GM18861 (cell line): ENCODE results near the gene PPIL6.
A peak's percentile ranks its signal among the peaks of the same experiment; 100 is the strongest.

ENCODE experiments used
- ATAC-seq: cut with Tn5 transposase; IDR thresholded peaks from one replicate; pipeline ENCODE4 v1.9.1; 2021; ENCODE audit not compliant: unreplicated experiment

The PPIL6 gene

DNA sequence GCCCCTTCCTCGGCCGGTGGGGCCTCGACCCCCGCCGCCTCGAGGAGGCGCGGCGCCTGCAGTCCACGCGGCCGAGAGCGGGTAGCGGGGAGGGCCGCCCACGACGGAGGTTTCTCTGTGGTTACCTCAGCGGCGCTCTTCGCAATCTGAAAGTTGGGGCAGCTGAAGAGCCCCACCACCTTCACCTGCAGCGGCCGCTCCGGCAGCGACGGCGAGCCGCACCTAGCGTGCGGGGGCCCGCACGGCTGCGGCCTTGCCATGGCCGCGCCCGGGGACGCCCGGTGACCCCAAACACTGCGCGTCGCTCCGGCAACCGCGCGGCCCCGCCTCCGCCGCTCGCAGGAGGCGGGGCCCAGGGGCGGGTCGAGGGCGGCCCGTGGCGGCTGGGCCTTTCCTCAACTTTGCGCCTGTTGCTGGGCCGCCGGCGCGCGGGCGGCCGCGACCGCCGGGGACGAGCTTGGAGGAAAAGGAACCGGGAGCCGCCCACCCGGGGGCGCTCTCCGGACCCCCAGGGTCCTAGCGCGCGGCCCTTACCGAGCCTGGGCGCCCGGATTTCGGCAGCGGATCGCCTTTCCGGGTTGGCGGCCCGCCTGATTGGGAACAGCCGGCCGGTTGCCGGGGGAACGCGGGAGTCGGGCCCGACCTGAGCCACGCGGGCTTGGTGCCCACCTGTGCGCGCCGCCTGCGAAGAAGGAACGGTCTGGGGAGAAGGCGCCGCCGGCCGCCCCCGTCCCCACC is at the start of gene PPIL6, which contains the start of gene SMPD2:
TSS of gene PPIL6 (minus strand) at position 298 of the 738 bp plus-strand sequence. CDS start at position 260, 38 bp downstream.
TSS of gene SMPD2 (plus strand) at position 394 of the 738 bp plus-strand sequence. CDS start 398 bp downstream, outside the sequence.
- ATAC-seq, result peak; percentile 87

- no peak for ATAC-seq
Observed at GRCh38 chr6:109488001-109488400, 47.6 kb upstream of the PPIL6 start.

DNA sequence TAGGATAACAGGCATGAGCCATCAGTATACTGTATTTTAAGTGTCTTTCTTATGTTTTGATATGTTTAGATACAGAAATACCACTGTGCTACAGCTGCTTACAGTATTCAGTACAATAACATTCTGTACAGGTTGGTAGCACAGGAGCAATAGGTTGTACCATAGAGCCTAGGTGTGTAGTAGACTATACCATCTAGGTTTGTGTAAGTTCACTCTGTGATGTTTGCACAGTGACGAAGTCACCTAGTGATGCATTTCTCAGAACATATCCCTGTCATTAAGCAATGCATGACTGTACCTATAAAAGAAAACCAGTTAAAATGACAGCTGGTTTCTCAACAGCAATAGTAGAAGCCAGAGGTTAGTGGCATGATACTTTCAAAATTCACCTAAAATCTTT is 45.6 kb upstream of the PPIL6 start:
- no peak for ATAC-seq

DNA sequence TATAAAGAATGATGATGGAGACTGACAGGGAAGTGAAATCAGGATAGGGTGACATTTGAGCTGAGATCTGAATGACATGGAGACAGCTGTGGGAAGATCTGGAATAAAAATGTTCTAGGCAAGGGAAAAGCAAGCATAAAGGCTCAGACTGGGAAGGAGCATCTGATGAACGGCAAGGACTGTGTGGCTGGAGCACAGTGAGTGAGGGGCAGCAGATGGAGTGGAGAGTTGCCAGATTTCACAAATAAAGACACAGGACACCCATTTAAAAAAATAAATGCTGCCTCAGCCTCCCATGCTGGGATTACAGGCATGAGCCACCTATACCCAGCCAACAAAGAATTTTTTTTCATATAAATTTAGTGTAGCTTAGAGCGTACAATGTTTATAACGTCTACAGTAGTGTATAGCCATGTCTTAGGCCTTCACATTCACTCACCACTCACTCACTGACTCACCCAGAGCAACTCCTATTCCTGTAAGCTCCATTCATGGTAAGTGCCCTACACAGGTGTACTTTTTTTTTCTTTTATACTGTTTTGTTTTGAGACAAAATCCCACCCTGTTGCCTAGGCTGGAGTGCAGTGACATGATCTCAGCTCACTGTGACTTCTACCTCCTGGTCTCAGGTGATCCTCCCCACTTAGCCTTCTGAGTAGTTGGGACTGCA is 45.0 kb upstream of the PPIL6 start:
- ATAC-seq, result no peak

- no peak for ATAC-seq
Observed at GRCh38 chr6:109484122-109484521, 43.7 kb upstream of the PPIL6 start.

- ATAC-seq, result no peak
Observed at GRCh38 chr6:109483735-109484057, 43.3 kb upstream of the PPIL6 start.

GRCh38 chr6:109482905-109483734 is 42.7 kb upstream of the PPIL6 start, which contains the start of gene ZBTB24:
TSS of gene ZBTB24 (minus strand) at chr6:109483219. CDS start at chr6:109482026, 1,193 bp downstream.
- peak; percentile 84 for ATAC-seq

GRCh38 chr6:109480993-109481480 is 40.6 kb upstream of the PPIL6 start:
- ATAC-seq, result no peak

DNA sequence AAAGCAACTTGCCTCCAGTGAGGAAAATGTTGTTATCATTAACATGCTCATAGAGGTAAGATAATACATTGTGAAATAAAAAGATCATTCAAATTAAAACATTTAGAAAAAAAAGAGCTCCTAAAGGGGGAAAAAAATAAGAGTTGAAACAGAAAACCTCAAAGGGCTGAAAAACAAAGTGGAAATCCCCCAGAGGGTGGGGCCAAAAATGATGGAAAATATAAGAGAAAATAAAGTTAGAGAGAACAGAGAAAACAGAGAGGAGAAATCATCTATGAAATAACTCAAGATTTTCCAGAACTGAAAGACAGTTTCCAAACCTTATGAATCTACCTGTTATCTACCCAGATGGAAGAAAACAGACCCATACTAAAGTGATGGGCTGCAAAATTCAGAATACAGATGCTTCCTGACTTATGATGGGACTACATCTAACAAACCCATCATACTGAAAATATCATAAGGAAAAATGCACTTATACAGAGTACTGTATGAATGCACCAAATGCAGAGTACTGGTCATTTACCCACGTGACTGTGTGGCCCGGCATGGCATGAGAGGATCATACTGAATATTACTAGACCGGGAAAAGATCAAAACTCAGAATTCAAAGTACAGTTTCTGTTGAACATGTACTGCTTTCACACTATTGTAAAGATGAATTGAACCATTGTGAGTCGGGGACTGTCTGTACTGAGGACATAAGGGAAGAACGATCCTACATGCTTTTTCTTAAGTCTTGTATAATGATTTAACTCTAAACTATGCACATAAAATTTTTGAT is 38.6 kb upstream of the PPIL6 start:
- ATAC-seq, result no peak

DNA sequence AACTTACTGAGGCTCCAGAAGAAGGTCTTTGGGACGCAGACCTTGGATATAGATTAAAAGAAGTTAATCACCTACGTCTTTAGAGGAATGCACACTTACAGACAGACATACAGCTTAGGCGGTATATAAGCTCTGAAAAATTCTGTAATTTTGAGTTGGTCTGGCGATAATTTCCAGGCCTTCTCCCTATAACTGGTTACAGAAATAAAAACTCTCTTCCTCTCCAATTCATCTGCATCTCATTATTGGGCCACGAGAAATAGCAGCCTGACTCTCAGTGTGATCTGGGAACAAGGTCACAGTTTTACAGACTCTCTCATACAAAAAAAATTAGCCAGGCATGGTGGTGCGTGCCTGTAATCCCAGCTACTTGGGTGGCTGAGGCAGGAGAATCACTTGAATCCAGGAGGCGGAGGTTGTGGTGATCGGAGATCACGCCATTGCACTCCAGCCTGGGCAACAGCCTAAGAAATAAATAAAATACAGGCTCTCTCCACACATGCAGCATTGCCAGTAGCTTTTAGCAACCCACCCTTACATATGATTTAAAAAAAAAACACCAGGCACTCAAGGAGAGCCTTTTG is 37.9 kb upstream of the PPIL6 start:
- ATAC-seq, result no peak

DNA sequence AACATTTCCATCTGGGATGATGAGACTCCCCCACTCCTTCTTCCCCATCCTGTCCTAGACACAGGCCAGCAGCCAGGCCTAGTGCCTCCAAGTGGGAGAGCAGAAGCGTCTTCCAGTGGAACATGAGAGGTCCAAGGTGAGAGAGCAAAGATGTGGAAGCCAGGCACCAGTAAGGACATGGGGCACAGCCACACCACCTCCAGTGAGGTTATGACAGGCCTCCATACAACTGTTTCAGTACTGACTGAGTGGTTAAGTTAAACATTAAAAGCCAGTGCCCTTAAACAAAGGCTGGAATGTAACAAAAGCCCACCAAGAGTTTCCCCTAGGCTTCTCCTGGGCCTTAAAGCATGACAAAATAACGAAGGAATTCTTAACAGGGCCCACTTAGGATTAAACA is 37.3 kb upstream of the PPIL6 start:
- peak; percentile 74 for ATAC-seq

DNA sequence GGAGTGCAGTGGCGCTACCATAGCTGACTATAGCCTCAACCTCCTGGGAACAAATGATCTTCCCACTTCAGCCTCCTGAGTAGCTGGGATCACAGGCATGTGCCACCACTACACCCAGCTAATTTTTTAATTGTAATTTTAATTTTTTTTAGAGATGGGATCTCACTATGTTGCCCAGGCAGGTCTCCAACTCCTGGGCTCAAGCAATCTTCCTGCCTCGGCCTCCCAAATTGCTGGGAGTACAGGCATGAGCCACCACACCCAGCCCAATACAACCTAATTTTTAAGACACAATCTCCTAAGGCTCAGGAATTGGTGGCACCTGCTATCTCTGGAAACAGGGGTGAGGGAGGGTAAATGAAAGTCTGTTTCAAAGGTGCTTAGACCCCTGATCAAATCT is 36.8 kb upstream of the PPIL6 start:
- no peak for ATAC-seq

DNA sequence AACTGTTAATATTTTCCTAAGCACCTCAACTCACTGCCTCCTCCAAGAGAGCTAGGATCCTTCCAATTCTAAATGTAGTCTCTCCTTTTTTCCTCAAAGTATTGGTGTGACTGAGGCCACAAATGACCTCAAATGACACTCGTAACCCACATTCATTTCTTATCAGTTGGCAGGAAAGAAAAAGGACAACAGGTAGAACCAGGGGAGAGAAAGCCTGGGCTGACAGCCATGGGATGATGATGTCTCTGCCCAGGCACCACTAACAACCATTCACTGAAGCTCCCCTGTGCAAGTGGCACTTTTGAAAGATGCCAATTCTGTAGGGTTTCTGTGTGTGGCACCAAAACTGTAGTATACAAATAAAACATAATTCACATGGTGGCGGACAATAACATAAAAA is 35.2 kb upstream of the PPIL6 start:
- ATAC-seq, result no peak

DNA sequence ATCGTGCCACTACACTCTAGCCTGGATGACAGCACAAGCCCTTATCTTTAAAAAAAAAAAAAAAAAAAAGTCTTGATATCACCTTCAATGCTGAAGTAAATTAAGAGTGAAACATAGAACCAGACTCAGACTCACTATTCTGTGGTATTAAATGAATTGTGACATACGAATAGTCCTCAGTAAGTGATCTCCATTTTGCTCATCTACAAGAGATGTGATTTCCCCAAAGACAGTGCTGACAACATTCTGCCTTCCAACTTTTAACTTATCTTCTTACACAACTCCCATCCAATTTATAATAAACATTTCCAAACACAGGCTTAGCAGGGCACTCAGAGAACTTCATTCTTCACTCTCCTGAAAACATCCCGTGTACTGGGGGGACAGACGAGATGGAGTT is 34.6 kb upstream of the PPIL6 start:
- no peak for ATAC-seq

DNA sequence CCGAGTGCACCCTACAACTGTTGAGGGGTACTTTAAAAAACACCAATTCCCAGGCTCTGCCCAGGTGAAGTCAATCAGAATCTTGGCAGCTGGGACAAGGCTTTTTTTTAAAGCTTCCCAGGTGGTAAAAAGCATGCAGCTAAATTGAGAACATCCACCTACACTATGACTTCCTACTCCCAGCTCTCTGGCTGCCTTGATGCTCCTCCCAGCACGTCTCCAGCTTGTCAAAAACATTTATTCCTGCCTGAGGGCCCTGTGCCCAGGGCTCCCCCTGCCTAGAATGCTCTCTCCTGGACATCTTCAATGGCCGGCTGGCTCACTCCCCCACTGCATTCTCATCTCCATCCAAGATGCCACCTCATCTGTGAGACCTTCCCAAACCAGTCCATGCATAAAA is 32.7 kb upstream of the PPIL6 start:
- no peak for ATAC-seq

- ATAC-seq, result peak; percentile 63
Observed at GRCh38 chr6:109472132-109472995, 31.9 kb upstream of the PPIL6 start.

DNA sequence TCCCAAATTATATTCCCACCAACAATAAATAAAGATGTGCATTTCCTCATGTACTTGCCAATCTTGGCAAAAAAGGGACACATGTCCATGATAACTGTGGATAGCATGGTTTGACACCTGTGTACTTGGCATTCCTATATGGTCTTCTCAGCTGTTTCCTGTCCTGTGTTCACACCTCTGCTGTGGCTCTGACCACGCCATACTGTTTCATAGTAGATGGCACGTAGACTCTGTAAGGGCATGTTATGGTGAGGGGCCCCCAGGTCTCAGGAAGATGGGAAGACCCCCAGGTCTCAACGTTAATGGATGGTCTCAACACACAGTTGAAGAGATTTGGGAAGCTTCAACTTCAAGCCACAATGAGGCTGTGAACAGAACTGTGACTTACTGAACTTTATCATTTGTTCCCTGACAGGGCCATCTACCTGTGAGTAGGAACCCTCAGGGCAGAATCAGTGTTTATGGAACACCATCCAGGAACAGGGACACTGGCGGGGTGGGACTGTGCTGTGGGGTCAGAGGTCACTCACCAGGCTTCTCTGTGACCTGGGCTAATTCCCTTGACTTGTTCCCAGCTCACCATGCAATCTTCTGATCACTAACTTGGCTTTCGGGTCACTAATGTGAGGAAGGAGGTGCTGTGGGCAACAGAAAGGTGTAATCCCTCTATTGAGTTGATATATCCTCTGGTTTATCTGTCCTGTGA is 30.8 kb upstream of the PPIL6 start:
- ATAC-seq, result no peak

- ATAC-seq, result no peak
Observed at GRCh38 chr6:109469591-109470189, 29.3 kb upstream of the PPIL6 start.
